HG02588 (cell line): Measurements from ENCODE around the gene ZNF407.

Experiments
- ATAC-seq: cut with Tn5 transposase; IDR thresholded peaks from one replicate; pipeline ENCODE4 v1.9.1; 2021; ENCODE audit warnings: mild to moderate bottlenecking, moderate library complexity; ENCODE audit not compliant: unreplicated experiment

ZNF407 gene

GRCh38 chr18:74624466-74624865 lies 26.8 kb downstream of the ZNF407 start:
- ATAC-seq: no peak

GRCh38 chr18:74625157-74625556 lies 27.5 kb downstream of the ZNF407 start:
- ATAC-seq: no peak

- ATAC-seq: no peak
These were observed 28.6 kb downstream of the ZNF407 start for GRCh38 chr18:74626049-74626874.

DNA sequence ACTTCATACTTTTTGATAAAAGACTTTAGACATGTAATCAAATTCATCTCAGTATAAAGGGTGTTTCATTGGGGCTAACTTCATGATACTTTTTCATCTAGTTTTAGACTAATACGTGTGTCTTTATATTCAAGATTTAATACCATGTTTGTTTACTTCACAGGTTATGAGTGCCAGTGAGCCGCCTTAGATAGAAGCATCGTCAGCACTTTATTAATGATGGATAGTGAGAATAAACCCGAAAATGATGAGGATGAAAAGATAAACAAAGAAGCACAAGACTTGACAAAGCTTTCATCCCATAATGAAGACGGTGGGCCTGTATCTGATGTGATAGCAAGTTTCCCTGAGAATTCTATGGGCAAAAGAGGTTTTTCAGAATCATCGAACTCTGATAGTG lies 33.1 kb downstream of the ZNF407 start:
- ATAC-seq: no peak

DNA sequence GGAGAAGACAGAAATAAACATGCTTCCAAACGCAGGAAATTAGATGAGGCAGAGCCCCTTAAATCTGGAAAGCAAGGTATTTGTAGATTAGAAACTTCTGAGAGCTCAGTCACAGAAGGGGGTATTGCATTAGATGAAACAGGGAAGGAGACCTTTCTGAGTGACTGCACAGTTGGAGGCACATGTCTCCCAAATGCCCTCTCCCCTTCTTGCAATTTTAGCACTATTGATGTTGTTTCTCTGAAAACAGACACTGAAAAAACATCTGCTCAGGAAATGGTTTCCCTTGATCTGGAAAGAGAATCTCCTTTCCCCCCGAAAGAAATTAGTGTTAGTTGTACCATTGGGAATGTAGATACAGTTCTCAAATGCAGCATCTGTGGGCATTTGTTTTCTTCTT lies 33.5 kb downstream of the ZNF407 start:
- no peak for ATAC-seq

GRCh38 chr18:74631623-74632350 lies 34.1 kb downstream of the ZNF407 start:
- no peak for ATAC-seq

GRCh38 chr18:74632351-74632679 lies 34.6 kb downstream of the ZNF407 start:
- no peak for ATAC-seq

DNA sequence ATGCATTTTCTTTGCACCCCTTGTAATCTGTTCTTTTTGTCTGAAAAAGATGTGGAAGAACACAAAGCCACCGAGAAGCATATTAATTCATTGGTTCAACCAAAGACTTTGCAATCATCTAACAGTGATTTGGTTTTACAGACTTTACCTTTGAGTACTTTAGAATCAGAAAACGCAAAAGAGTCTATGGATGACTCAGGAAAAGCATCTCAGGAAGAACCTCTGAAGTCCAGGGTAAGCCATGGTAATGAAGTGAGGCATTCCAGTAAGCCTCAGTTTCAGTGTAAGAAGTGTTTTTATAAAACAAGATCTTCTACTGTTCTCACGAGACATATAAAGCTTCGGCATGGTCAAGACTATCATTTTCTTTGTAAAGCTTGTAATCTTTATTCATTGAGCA lies 35.2 kb downstream of the ZNF407 start:
- ATAC-seq: no peak

DNA sequence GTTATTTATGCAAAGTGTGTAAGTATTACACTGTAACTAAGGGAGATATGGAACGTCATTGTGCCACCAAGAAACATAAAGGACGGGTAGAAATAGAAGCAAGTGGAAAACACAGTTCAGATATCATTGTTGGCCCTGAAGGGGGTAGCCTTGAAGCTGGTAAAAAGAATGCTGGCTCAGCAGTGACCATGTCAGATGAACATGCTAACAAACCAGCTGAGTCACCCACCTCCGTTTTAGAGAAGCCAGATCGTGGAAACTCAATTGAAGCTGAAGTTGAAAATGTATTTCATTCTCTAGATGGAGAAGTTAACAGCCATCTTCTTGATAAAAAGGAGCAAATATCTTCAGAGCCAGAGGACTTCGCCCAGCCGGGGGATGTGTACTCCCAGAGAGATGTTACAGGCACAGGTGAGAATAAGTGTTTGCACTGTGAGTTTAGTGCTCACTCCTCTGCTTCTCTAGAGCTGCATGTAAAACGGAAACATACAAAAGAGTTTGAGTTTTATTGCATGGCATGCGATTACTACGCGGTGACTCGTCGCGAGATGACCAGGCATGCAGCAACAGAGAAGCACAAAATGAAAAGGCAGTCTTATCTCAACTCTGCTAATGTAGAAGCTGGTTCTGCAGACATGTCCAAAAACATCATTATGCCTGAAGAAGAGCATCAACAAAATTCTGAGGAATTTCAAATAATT lies 36.1 kb downstream of the ZNF407 start:
- ATAC-seq: no peak

DNA sequence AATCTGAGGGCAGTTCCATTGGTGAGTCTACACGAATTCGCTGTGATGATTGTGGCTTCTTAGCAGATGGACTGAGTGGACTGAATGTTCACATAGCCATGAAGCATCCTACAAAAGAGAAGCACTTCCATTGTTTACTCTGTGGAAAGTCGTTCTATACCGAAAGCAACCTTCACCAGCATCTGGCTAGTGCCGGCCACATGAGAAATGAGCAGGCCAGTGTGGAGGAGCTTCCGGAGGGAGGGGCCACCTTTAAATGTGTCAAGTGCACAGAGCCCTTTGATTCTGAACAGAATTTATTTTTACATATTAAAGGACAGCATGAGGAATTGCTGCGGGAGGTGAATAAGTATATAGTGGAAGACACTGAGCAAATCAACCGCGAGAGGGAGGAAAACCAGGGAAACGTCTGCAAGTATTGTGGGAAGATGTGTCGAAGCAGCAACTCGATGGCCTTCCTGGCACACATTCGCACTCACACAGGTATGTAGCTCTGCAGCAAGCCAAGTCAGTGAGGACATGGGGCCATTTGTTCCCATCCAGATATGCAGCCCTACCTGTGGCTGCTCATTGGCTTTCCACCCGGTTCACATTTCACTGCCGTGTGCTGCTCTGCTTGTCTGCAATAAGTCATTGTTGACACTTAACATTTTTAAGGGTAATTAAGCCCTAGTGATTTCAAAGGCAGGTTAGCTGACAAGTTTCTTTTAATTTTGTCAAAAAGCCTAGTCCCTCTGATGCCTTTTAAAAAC lies 37.7 kb downstream of the ZNF407 start:
- no peak for ATAC-seq

GRCh38 chr18:74637070-74637469 lies 39.4 kb downstream of the ZNF407 start:
- no peak for ATAC-seq

DNA sequence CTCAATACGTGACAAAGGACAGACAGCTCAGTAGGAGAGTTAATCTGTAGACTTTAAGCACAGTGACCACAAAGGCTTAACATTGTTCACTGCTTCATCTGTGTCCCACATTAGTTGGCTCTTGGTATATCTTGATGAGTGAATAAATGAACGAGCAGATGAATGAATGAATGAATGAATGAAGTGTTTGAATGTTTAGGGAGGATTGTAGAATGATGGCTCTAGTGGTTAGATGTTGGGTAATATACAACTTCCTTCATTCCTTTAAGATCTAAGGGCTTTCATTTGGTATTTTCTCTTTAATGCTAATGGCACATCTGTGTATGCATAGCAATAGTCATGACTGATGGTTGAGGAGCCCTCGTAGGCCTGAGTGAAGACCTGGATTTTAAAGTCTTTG lies 40.5 kb downstream of the ZNF407 start:
- no peak for ATAC-seq

DNA sequence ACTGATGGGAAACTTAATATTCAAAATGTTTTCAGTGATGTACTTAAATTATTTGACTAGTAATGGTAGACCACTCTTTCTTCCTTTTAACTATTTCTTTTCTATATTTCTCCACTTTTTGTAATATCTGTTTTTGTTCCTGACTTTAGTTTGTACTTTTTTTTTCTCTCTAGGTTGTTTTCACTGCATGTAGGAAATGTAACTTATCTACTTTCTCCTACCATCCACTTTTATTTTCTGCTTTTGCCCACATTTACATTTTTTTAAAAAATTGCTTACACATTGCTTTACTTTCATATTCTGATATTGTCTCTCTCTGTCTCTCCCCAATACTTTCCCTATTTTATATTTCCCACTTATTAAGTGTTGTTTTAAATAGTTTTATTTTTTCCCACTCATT lies 47.0 kb downstream of the ZNF407 start:
- ATAC-seq: no peak

DNA sequence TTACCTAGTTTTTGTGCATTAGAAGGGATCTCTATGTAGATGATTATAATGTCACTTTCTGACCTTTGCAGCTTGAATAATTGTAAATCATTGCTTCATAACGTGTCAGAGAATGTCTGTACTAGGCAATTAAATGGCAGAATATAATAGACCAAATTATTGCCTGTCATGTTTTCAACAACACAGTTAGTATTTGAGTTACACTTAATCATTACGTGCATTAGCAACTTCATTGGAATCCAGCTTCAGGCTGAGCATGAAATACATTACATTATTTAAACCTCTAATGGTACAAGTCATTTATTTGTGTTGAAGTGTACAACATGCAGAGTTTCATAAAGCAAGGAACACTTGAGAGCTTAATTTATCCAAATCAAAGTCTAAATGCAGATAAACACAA lies 48.0 kb downstream of the ZNF407 start:
- no peak for ATAC-seq

DNA sequence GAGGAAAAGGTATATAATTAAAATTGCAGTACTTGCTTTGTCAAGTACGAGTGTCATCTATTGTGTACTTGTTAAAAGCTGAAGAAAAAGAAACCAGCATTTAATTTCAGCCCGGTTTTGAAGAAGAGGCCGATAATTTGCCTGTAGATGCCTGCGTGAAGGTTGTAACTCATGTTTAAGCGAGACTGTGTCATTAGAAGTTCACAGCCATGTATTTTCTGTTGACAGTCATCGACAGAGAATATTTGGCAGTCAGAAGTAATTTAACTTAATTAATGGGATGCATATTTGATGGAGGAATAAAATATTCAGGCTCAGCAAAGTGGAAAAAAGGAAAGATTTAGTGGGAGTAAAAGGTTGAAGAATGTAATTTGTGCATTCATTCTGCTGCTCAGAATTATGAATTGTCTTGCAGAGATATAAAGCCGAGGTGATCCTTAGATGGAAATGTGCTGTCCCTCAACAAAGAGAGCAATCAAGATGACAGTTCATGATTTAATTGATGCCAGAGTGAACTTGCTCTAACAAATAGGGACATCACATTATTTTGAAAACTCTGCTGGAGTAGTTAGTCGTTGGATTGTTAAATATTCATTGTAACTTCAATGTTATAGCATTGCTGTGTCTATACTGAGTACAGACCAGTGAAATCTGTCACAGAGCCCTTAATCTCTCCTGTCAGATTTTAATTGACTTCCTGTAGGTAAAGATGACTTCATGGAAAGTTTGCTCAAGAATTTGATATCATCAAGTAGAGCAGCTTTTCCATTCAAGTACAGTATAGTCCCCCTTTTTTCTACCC lies 53.9 kb downstream of the ZNF407 start:
- ATAC-seq: no peak

GRCh38 chr18:74652392-74652988 lies 54.8 kb downstream of the ZNF407 start:
- no peak for ATAC-seq

GRCh38 chr18:74654638-74655037 lies 57.0 kb downstream of the ZNF407 start:
- ATAC-seq: no peak

DNA sequence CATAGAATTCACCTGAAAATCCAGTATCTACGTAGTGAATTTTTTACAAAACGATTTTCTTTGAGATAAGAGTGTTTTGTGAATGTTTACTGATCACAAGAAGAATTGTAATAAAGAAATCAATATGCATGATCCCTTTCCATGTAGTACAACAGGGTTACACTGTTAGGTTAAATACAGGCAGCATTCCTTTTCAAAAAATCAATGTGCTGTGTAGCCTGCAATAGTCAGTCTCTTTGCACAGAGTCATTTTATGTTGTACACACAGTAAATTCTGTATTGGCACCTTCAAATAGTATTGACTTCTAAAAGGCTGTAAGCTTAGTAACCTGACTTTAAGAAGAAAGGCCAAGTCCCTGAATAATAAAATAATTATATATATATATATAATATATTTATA lies 63.3 kb downstream of the ZNF407 start:
- no peak for ATAC-seq

DNA sequence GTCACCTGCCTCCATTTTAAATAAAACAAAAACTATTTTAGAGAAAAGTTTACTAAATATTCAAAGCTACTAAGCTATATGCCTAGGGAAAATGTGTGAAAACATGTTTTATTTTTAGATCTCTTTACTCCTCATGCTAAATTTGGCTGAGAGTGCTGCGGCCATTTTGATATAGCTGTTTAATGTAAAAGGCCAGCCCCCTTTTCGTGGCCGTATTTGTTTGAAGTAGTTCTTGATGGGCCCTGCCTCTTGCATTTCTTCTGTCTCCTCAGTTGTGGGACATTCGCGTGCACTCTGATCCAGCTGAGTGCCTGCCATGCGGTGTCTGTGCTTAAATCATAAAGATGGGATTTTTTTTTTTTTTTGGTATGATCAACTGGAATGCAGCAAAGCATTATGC lies 64.0 kb downstream of the ZNF407 start:
- no peak for ATAC-seq

- ATAC-seq: no peak
These were observed 65.0 kb downstream of the ZNF407 start for GRCh38 chr18:74662622-74663021.
